Memory B cell (primary cell): ENCODE data around the gene DOCK4.

ENCODE experiments used
- ATAC-seq: fragments of 150-1000 bp; cut with Tn5 transposase; 2 replicates; pipeline ENCODE4 v1.10.0; 2021; ENCODE audit warnings: low read depth, mild to moderate bottlenecking, moderate library complexity
- DNase-seq, 2 donors: peaks; one replicate each; pipeline ENCODE4 v3.0.0; 2022; ENCODE audit warnings: low spot score in 2 of 2
- H3K27ac Mint-ChIP-seq: one replicate; pipeline ENCODE4 v1.8.0; 2022; ENCODE audit warnings: mild to moderate bottlenecking, moderate library complexity, mixed read lengths
- H3K27me3 Mint-ChIP-seq: one replicate; pipeline ENCODE4 v1.8.0; 2022; ENCODE audit warnings: mixed read lengths
- H3K36me3 Mint-ChIP-seq: one replicate; pipeline ENCODE4 v1.8.0; 2022; ENCODE audit warnings: mild to moderate bottlenecking, mixed read lengths
- H3K4me1 Mint-ChIP-seq: one replicate; pipeline ENCODE4 v1.8.0; 2022; ENCODE audit warnings: mixed read lengths
- H3K4me3 Mint-ChIP-seq: one replicate; pipeline ENCODE4 v1.8.0; 2022; ENCODE audit warnings: mild to moderate bottlenecking, moderate library complexity, mixed read lengths
- H3K9me3 Mint-ChIP-seq: one replicate; pipeline ENCODE4 v1.8.0; 2022; ENCODE audit warnings: mixed read lengths

DOCK4 gene

DNA sequence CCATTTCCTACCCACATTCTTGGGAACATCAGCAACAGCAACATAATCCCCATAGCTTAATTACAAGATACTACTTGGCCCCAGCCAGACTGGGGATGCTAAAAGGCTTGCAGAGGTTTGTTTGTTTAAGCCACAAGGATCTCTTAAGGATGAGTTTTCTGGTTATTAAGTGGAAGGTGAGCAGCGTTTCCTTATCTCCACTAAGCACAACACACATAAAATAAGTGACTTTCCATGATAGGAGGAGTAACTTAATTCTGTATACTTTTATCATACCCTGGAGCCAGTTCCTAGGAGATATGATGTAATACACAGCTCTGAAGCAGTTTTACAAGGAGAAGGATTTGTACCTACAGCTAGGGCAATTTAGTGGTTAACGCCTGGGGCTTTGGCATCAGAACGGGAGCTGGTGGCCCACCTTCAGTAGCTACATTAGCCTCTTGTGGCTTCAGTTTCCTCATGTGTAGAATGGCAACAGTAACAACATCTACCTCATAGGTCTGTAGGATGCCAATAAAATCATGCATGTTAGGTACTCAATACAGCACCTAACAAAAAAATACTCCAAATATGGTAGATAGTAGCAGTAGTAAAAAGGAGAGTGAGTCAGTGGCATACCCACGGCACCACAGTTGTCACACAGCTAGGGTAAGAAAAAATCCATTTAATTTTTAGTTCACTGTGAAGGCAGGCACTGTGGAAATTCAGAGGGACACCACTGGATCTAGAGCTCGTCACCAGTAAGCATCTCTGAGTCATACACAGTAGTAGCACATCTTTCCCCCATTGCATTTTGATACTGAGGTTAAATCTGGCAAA, 55.2 kb downstream of the DOCK4 start:
- peaks cover 2% of the 10 kb centered on the region for H3K36me3 Mint-ChIP-seq
- no peaks in the 10 kb centered on the region for H3K4me1 Mint-ChIP-seq
- no peak for ATAC-seq
- peaks cover 10% of the 10 kb centered on the region for H3K27me3 Mint-ChIP-seq
- H3K27ac Mint-ChIP-seq = no peak overlapping the region
- no peak overlapping the region for H3K4me3 Mint-ChIP-seq
- DNase-seq = no peak
- no peaks in the 10 kb centered on the region for H3K9me3 Mint-ChIP-seq

DNA sequence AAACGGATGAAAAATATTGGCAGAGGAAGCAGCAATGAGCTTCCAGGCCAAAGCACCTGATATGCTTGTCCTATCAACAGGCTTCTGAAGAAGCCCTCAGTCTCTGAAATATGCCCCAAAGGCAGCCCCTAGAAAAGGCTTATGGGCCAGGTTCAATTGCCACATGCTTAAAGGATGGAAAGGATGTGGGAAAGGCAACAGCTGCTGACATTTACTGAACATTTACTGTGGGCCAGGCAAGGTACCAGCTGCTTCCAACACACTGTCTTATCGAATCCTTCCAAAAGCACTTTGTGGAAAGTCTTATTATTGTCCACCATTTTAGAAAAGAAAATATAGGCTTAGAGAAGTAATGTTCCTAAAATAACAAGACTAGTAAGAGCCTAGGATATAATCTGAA, 56.5 kb downstream of the DOCK4 start:
- Mint-ChIP-seq H3K27me3 (peaks cover 10% of the 10 kb centered on the region), H3K36me3 (peaks cover 2% of the 10 kb centered on the region), H3K4me3 (no peak overlapping the region), H3K4me1 (no peaks in the 10 kb centered on the region), H3K9me3 (no peaks in the 10 kb centered on the region), H3K27ac (no peak overlapping the region)
- no peak for DNase-seq
- ATAC-seq = no peak

DNA sequence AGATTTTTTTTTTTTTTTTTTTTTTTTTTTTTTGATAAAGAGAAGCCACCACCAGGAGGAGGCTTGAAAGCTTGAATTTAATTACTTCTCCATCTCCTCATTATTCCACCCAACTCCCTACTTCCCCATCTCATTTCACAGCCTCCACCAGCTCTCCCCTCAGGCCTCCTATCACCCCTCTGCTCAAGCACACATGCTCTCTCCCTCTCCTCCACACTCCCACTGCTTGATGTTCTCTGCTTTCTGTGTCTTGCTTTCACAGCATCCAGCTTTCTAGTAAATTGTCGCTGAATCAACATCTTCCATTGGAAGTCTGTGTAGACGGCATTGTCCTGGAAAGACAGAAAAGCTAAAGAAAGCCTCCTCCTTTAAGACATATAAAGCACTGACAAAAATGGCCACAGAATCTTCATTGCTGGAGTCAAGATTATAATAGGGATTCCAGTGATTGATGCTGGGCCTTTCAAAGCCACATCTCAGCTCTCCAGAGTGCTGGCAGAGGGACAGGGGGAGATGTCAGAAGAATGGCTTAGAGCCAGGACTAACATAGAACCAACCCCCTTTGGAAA, 58.3 kb downstream of the DOCK4 start:
- no peak overlapping the region for H3K4me3 Mint-ChIP-seq
- no peak overlapping the region for H3K27ac Mint-ChIP-seq
- H3K27me3 Mint-ChIP-seq = peaks cover 11% of the 10 kb centered on the region
- DNase-seq (no peak), ATAC-seq (no peak)
- H3K36me3 Mint-ChIP-seq = peaks cover 2% of the 10 kb centered on the region
- no peaks in the 10 kb centered on the region for H3K9me3 Mint-ChIP-seq
- H3K4me1 Mint-ChIP-seq = no peaks in the 10 kb centered on the region

DNA sequence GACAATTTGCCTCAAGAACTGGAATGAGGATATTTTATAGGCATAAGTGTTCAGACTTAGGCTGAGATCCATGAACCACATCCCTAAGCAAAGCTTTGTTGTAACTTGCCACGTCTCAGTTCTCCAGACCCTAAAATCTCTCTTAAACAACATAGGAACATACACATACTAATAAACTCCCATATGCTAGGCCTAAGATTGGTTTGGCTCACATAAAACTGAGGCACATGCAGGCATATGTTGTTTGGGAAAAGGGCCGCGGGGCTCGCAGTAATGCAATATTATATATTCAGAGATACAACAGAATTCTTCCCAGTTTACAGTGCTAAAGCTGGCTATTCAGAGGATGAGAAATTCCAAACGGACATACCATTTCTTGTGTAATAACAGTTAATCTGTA, 61.0 kb downstream of the DOCK4 start:
- Mint-ChIP-seq H3K27ac (no peak overlapping the region), H3K36me3 (peaks cover 2% of the 10 kb centered on the region), H3K27me3 (peaks cover 7% of the 10 kb centered on the region), H3K4me3 (no peak overlapping the region), H3K9me3 (no peaks in the 10 kb centered on the region), H3K4me1 (no peaks in the 10 kb centered on the region)
- ATAC-seq = no peak
- no peak for DNase-seq

DNA sequence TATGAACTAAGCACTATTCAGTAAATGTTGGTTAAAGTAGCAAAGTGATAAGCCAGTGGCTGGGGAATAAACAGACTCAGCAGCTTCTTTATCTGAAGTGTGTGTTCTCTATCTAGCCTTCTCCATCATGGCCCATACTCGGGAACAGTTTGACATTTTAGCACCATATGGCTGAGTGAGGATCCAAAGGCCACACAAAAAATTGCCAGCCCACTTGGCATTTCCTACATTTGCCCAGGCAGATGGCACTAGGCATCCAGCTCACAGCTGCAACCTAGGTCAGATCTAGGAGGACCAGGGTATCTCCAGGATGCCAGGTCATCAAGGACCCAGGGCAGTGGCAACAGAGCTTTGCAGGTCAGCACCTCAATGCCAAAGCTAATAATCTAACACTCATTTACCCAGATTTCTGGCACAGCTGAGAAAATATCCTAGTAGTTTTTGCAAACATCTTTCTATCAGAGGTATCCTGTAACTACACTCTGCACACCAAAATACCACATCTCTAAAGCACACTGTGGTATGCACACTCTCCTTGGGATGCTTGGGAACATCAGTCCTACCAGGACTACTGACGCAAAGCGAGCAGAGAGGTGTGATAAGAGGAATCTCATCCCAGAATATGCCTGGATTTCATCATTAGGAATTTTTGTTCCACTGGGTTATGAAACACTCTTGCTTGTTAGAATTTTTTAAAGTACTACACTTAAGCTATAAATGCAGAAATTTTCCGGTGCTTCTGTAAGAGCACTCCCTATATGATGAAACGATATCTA, 61.7 kb downstream of the DOCK4 start:
- H3K4me3 Mint-ChIP-seq = no peak overlapping the region
- peaks cover 5% of the 10 kb centered on the region for H3K27me3 Mint-ChIP-seq
- DNase-seq = no peak
- H3K4me1 Mint-ChIP-seq = no peaks in the 10 kb centered on the region
- H3K9me3 Mint-ChIP-seq = no peaks in the 10 kb centered on the region
- peaks cover 2% of the 10 kb centered on the region for H3K36me3 Mint-ChIP-seq
- no peak for ATAC-seq
- H3K27ac Mint-ChIP-seq = no peak overlapping the region

DNA sequence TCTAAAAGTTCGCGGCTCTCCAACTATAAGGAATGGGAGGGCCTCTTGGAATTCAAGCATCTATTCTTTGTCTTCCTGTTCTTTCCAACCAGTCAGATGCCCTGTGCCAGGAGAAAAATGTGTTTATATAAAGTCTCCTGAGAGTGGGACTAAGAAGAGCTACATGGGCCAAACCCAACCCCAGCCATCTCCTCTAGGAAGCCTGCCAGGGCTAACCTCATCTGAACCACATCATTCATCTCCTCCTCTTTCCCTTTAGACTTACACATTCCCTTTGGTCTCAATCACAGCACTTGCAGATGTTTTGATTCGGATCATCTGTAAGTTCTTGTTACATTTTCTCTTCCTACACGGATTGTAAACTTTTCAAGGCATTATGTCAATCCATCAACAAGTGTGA, 62.6 kb downstream of the DOCK4 start:
- H3K4me1 Mint-ChIP-seq = no peaks in the 10 kb centered on the region
- no peak for ATAC-seq
- no peaks in the 10 kb centered on the region for H3K9me3 Mint-ChIP-seq
- no peak overlapping the region for H3K4me3 Mint-ChIP-seq
- H3K36me3 Mint-ChIP-seq = peaks cover 2% of the 10 kb centered on the region
- peaks cover 5% of the 10 kb centered on the region for H3K27me3 Mint-ChIP-seq
- DNase-seq = no peak
- no peak overlapping the region for H3K27ac Mint-ChIP-seq

DNA sequence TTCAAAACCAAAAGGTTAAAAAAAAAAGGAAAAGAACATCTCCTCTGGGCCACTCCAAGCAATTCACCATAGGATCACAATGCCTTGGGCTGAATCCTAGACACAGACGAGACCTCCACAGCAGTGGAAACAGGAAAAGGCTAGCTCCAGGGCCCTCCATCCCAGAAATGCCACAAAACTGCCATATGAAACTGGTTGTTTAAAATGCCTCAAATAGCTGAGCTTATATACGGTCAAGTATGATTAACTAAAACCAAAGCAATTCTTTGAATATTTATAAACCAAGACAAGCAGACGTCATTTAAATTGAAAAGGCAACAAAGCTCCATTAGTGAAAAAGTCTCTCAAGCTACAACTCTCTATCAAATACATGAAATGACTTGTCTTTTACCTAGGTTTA, 63.1 kb downstream of the DOCK4 start:
- Mint-ChIP-seq H3K27ac (no peak overlapping the region), H3K4me1 (no peaks in the 10 kb centered on the region), H3K27me3 (peaks cover 5% of the 10 kb centered on the region), H3K9me3 (no peaks in the 10 kb centered on the region), H3K36me3 (peaks cover 2% of the 10 kb centered on the region), H3K4me3 (no peak overlapping the region)
- ATAC-seq (no peak), DNase-seq (no peak)

DNA sequence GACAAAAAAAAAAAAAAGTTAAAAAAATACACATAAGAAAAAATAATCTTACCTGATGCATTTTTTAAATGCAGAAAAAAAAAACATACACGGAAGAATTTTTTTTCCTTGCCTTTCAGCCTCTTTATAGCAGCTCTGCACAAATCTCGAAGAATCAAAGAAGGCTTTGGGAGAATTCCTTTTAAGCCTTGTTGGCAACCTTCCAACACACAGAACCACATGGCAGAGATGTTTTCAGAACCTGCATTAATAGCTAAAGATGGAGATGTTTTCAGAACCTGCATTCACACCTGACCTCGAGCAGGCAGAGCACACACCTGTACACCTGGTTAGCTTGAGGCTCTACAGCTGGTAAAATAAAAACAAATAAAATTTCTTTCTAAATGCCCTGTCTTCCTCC, 65.6 kb downstream of the DOCK4 start:
- Mint-ChIP-seq H3K4me1 (no peaks in the 10 kb centered on the region), H3K36me3 (no peaks in the 10 kb centered on the region), H3K9me3 (no peaks in the 10 kb centered on the region), H3K27ac (no peak overlapping the region), H3K4me3 (no peak overlapping the region), H3K27me3 (peaks cover 2% of the 10 kb centered on the region)
- no peak for ATAC-seq
- DNase-seq = no peak

DNA sequence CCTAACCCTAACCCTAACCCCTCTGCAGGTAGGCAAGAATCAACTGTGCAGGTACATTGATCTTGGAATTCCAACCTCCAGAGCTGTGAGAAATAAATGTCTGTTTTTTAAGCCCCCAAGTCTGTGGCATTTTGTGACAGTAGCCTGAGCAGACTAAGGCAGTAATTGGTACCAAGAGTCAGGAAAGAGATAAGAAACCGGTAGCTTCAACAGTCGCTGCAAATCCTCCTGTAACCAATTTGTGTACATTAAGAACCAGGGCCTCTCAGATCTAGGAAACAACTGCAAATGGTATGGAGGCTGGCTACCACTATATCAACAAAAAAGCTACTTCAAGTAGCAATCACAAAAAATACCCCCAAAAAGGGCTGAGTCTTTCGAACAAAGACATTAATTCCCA, 67.3 kb downstream of the DOCK4 start:
- Mint-ChIP-seq H3K4me1 (no peaks in the 10 kb centered on the region), H3K36me3 (no peaks in the 10 kb centered on the region), H3K4me3 (no peak overlapping the region), H3K27ac (no peak overlapping the region), H3K27me3 (peaks cover 2% of the 10 kb centered on the region), H3K9me3 (no peaks in the 10 kb centered on the region)
- ATAC-seq = no peak
- no peak for DNase-seq

DNA sequence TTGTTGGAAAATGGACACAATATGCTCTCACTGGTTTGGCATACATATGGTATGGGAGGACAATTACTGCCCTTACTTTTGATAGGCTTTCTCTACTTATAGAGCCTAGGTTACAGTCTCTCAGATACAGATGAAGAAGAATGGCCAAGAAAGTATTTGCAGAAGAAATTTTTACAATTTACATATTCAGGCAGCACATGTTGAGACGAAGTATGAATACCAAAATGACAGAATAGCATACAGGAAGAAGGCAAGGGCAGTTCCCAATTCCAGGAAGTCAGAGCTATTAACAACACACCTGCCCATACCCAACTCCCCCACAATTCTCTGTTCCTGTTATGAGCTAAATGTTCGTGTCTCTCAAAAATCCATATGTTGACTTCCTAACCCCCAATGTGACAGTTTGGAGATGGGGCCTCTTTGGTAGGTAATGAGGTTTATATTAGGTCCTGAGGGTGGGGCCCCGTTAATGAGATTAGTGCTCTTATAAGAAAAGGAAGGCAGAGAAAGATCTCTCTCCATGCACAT, 67.8 kb downstream of the DOCK4 start:
- ATAC-seq (no peak), DNase-seq (no peak)
- no peaks in the 10 kb centered on the region for H3K4me1 Mint-ChIP-seq
- H3K36me3 Mint-ChIP-seq = no peaks in the 10 kb centered on the region
- no peaks in the 10 kb centered on the region for H3K9me3 Mint-ChIP-seq
- H3K27ac Mint-ChIP-seq = no peak overlapping the region
- H3K4me3 Mint-ChIP-seq = no peak overlapping the region
- H3K27me3 Mint-ChIP-seq = no peaks in the 10 kb centered on the region

DNA sequence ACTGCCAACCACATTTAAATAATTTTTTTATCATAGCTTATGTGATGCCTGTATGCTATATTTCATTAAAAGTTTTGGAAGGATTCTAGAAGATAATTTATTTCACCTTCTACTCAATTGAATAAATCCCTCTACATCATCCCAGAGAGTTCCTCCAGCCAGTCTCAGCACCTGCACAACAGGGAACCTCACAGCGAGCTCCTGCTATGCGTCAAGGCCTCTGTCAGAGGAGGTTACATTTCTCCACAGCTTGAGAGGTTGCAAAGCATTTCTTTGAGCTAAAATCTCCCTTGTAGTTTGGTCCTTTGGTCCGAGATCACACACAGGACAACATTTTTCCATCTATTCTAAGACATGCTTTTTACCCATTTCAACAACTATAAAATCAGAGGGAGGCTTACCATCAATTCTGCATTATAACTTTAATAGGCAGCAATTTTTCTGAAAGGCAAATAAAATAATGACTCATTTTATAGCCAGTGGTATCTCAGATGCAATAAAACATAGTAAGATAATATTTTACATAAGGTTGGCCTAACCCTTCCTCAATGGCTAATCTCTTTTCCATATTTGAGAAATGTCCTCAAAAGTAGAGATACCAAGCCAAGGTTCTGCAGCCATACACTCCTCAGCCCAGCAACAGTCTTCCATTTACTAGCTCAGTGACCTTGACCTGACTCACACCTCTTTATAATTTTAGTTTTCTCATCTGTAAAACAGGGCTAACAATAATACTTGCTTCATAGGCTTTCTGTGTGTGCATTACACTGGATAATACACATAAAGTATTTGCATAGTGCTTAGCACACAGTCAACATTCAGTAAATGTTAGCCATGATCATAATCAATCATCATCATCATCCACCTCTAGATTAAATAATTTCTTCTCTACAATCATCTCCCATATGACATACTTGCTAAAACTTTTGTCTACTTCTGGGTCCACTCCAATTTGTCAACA, 68.8 kb downstream of the DOCK4 start:
- Mint-ChIP-seq H3K9me3 (no peaks in the 10 kb centered on the region), H3K4me3 (no peak overlapping the region), H3K4me1 (no peaks in the 10 kb centered on the region), H3K27me3 (no peaks in the 10 kb centered on the region), H3K36me3 (no peaks in the 10 kb centered on the region), H3K27ac (no peak overlapping the region)
- ATAC-seq = no peak
- DNase-seq = no peak

DNA sequence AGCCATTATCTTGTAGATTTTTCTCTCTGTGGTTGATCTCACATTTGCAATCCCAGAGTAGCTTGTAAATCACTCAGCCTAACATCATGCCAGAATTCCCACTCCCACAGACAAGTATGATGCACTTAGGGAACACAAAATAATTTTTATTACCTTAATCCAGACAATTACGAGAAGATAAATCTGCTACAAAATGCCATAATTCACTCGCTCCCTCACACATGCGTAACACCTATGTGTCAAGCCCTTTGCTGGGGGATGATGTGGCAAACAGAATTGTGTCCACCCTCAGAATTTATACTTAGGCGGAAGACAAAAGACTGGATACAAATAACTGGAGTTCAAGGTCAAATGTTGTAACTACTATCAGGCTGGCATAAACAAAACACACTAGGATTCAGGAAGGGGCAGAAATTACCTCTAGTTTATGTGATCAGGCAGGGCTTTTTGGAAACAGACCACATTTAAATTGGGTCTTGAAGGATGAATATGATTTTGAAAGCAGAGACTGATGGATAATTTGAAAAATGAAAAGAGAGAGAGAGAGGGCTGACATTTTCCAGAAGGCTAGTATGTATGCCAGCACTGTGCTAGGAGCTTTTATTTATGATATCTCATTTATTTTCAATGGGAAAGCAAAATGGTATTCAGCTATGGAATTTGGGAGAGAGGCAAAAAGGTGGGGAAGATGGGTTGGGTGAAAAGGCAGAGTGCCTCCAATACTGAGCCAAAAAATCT, 69.8 kb downstream of the DOCK4 start:
- Mint-ChIP-seq H3K4me1 (no peaks in the 10 kb centered on the region), H3K4me3 (no peak overlapping the region), H3K27me3 (no peaks in the 10 kb centered on the region), H3K9me3 (no peaks in the 10 kb centered on the region), H3K36me3 (no peaks in the 10 kb centered on the region), H3K27ac (no peak overlapping the region)
- DNase-seq = no peak
- ATAC-seq = no peak

DNA sequence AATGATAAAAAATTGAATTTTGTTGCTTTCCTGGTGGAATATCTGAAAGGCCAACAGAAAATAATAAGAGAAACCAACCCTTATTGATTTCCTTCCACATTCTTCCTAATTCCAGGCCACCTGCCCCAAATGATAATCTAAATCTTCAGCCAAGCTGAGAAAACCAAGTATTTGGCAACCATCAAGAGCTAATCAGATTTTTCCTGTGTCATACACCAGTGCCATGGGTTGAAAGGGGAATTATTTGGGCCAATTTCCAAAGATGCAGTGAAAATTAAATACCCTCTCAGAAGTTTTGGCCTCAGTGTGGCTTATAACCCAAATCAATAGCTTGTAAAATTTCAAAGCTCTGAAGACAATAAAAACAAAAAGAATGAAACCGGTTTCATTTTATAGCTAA, 70.4 kb downstream of the DOCK4 start:
- no peak overlapping the region for H3K4me3 Mint-ChIP-seq
- no peaks in the 10 kb centered on the region for H3K9me3 Mint-ChIP-seq
- H3K4me1 Mint-ChIP-seq = no peaks in the 10 kb centered on the region
- no peak overlapping the region for H3K27ac Mint-ChIP-seq
- ATAC-seq (no peak), DNase-seq (no peak)
- H3K36me3 Mint-ChIP-seq = no peaks in the 10 kb centered on the region
- H3K27me3 Mint-ChIP-seq = no peaks in the 10 kb centered on the region
